A549 (cell line): ENCODE data around the gene LRP1. TPM values are rescaled to one million over a fixed set of nuclear protein-coding genes. Genes with fewer than 3 reads are reported as not detected.
A peak's percentile ranks its signal among the peaks of the same experiment; 100 is the strongest.

Experiments
- ATAC-seq, 2 experiments: fragments of 200-7000 bp in 1 of 2; fragments of >200 bp in 1 of 2; cut with Nextera tagmentation in 1 of 2; cut with Tn5 transposase in 1 of 2; 3 replicates each; pipeline versions ENCODE4 v1.8.0 to v1.9.1; 2018 to 2020; ENCODE audit warnings: mild to moderate bottlenecking in 1 of 2, moderate library complexity in 1 of 2
- CTCF ChIA-PET: fragments of 300-600 bp; sonication (Branson Sonifier 250); formaldehyde crosslinking; extraction: SDS; loops from one replicate; lab custom pipeline; 2021; ENCODE audit warnings: antibody characterized with exemption, inconsistent platforms; lab: Yijun Ruan, JAX
- POLR2A ChIA-PET: fragments of 350-600 bp; formaldehyde crosslinking; extraction: SDS; loops from one replicate; lab custom pipeline; 2021; ENCODE audit warnings: antibody characterized with exemption, inconsistent platforms; lab: Yijun Ruan, JAX
- DNase-seq, 2 experiments: peaks; one replicate each; pipeline versions ENCODE4 v3.0.0 to v3.0.0-alpha.2; 2011 to 2016; ENCODE audit warnings: low read depth in 1 of 2, low spot score in 1 of 2
- FAIRE-seq: peaks from 2 replicates; lab custom pipeline; 2011; peaks lifted over from hg19 to GRCh38; lab: Jason Lieb, UNC
- H3K27ac ChIP-seq, 2 experiments: fragments of >200 bp; sonication (Bioruptor Twin); formaldehyde crosslinking; 3 replicates each; pipeline ENCODE4 v1.5.1; 2016 to 2017
- H3K4me1 ChIP-seq: fragments of >200 bp; sonication (Bioruptor Twin); formaldehyde crosslinking; 3 replicates; pipeline ENCODE4 v1.6.1; 2016
- H3K4me2 ChIP-seq: fragments of >200 bp; sonication (Bioruptor Twin); formaldehyde crosslinking; 3 replicates; pipeline ENCODE4 v1.6.1; 2016
- H3K4me3 ChIP-seq: fragments of >200 bp; sonication (Bioruptor Twin); formaldehyde crosslinking; 3 replicates; pipeline ENCODE4 v1.5.1; 2016
- H3K9me3 ChIP-seq: fragments of >200 bp; sonication (Bioruptor Twin); formaldehyde crosslinking; 3 replicates; pipeline ENCODE4 v1.6.1; 2016
- BCL3 ChIP-seq: fragments of >200 bp; sonication (Bioruptor Twin); formaldehyde crosslinking; IDR thresholded peaks from 3 replicates; pipeline ENCODE4 v1.6.1; 2016
- BHLHE40 ChIP-seq: IDR thresholded peaks from 2 replicates; pipeline ENCODE4 v1.6.1; 2012; ENCODE audit warnings: low read depth, low read length, inconsistent platforms
- CBX2 ChIP-seq: fragments of 200-600 bp; sonication (generic); IDR thresholded peaks from 2 replicates; pipeline ENCODE4 v1.6.1; 2016; ENCODE audit warnings: low read depth, mild to moderate bottlenecking, borderline replicate concordance
- CEBPB ChIP-seq, 2 experiments: fragments of >200 bp in 1 of 2; sonication (Bioruptor Twin) in 1 of 2; formaldehyde crosslinking in 1 of 2; IDR thresholded peaks; 2 replicates each; pipeline ENCODE4 v1.6.1; 2012 to 2016
- CHD2 ChIP-seq: fragments of 150-350 bp; IDR thresholded peaks from 2 replicates; pipeline ENCODE4 v1.6.1; 2014; ENCODE audit warnings: low read length; ENCODE audit not compliant: partially characterized antibody
- E2F6 ChIP-seq: IDR thresholded peaks from 2 replicates; pipeline ENCODE4 v1.6.1; 2012; ENCODE audit warnings: low read depth, borderline replicate concordance
- EHMT2 ChIP-seq: fragments of 200-600 bp; sonication (generic); IDR thresholded peaks from 2 replicates; pipeline ENCODE4 v1.6.1; 2016; ENCODE audit warnings: antibody characterized with exemption, low read depth, mild to moderate bottlenecking, moderate library complexity
- FOSL2 ChIP-seq, 2 experiments: fragments of 450-650 bp in 1 of 2; fragments of >200 bp in 1 of 2; sonication (Bioruptor Twin) in 1 of 2; formaldehyde crosslinking; IDR thresholded peaks; 2 replicates each; pipeline versions ENCODE4 v1.5.0 to v1.6.1; 2016 to 2020; ENCODE audit warnings: mild to moderate bottlenecking in 1 of 2, moderate library complexity in 1 of 2
- FOXS1 ChIP-seq: fragments of 250-450 bp; sonication (Bioruptor Pico); IDR thresholded peaks from 2 replicates; pipeline ENCODE4 v1.5.0; 2020; ENCODE audit warnings: mild to moderate bottlenecking, moderate library complexity
- HDAC2 ChIP-seq: fragments of 200-600 bp; sonication (generic); IDR thresholded peaks from 2 replicates; pipeline ENCODE4 v1.6.1; 2016
- HES2 ChIP-seq: fragments of >200 bp; sonication (Bioruptor Twin); formaldehyde crosslinking; IDR thresholded peaks from 2 replicates; pipeline ENCODE4 v1.6.1; 2016
- HOXB5 ChIP-seq: fragments of 250-450 bp; sonication (Bioruptor Pico); IDR thresholded peaks from 2 replicates; pipeline ENCODE4 v1.5.0; 2020; ENCODE audit warnings: mild to moderate bottlenecking, moderate library complexity
- JUN ChIP-seq, 2 experiments: fragments of >200 bp; sonication (Bioruptor Twin); formaldehyde crosslinking; IDR thresholded peaks; 2 replicates in 1 of 2; 3 replicates in 1 of 2; pipeline ENCODE4 v1.6.1; 2016 to 2017
- JUNB ChIP-seq: fragments of >200 bp; sonication (Bioruptor Twin); formaldehyde crosslinking; IDR thresholded peaks from 2 replicates; pipeline ENCODE4 v1.6.1; 2016
- MYC ChIP-seq: IDR thresholded peaks from 2 replicates; pipeline ENCODE4 v1.6.1; 2012; ENCODE audit warnings: mild to moderate bottlenecking, inconsistent platforms, low read length, improper control_type of control experiment, borderline replicate concordance
- NFE2L2 ChIP-seq: fragments of 150-350 bp; conservative IDR thresholded peaks from 2 replicates; pipeline ENCODE4 v1.6.1; 2014; ENCODE audit warnings: low read length
- NPAS2 ChIP-seq: fragments of 250-450 bp; sonication (Bioruptor Pico); IDR thresholded peaks from 2 replicates; pipeline ENCODE4 v1.8.0; 2022; ENCODE audit warnings: mild to moderate bottlenecking, moderate library complexity, borderline replicate concordance
- NR3C1 ChIP-seq: fragments of >200 bp; sonication (Bioruptor Twin); formaldehyde crosslinking; IDR thresholded peaks from 3 replicates; pipeline ENCODE4 v1.6.1; 2017
- POLR2A ChIP-seq: IDR thresholded peaks from 2 replicates; pipeline ENCODE4 v1.6.1; 2012; ENCODE audit warnings: mild to moderate bottlenecking, low read length
- POLR2AphosphoS2 ChIP-seq: conservative IDR thresholded peaks from 2 replicates; pipeline ENCODE4 v1.6.1; 2012; ENCODE audit warnings: low read length, improper control_type of control experiment, inconsistent platforms
- RAD21 ChIP-seq, 2 experiments: fragments of >200 bp in 1 of 2; sonication (Bioruptor Twin) in 1 of 2; formaldehyde crosslinking in 1 of 2; IDR thresholded peaks in 1 of 2; conservative IDR thresholded peaks in 1 of 2; 2 replicates in 1 of 2; 3 replicates in 1 of 2; pipeline ENCODE4 v1.6.1; 2012 to 2018; ENCODE audit warnings: inconsistent platforms in 1 of 2
- RARB ChIP-seq: fragments of 250-450 bp; sonication (Bioruptor Pico); IDR thresholded peaks from 2 replicates; pipeline ENCODE4 v1.8.0; 2021; ENCODE audit warnings: mild to moderate bottlenecking, moderate library complexity
- REST ChIP-seq: fragments of 200-600 bp; sonication (generic); IDR thresholded peaks from 2 replicates; pipeline ENCODE4 v1.6.1; 2016; ENCODE audit warnings: antibody characterized with exemption, mild to moderate bottlenecking, moderate library complexity
- RFX5 ChIP-seq: fragments of 450-650 bp; IDR thresholded peaks from 2 replicates; pipeline ENCODE4 v1.7.1; 2014; ENCODE audit warnings: antibody characterized with exemption, mild to moderate bottlenecking, moderate library complexity
- TFCP2L1 ChIP-seq: fragments of 250-450 bp; sonication (Bioruptor Pico); IDR thresholded peaks from 2 replicates; pipeline ENCODE4 v1.5.0; 2021; ENCODE audit warnings: mild to moderate bottlenecking
- ZC3H11A ChIP-seq: fragments of 450-650 bp; IDR thresholded peaks from 2 replicates; pipeline ENCODE4 v1.6.1; 2014; ENCODE audit warnings: antibody characterized with exemption, mild to moderate bottlenecking
- WGBS: methylation state at CpG from one replicate; pipeline ENCODE4 v1.1.6; 2017; ENCODE audit errors: missing lambda C conversion rate; 5-methylcytosine and 5-hydroxymethylcytosine counted together
- polyA plus RNA-seq, 4 experiments: library from polyadenylated mRNA; depleted of rRNA in 3 of 4; stranded (reverse); fragments of >200 nt; fragmentation: RNase III in 1 of 4; extraction: RNeasy Plus Mini Kit Qiagen cat#74134 plus additional on column Dnase treatment in 1 of 4; gene quantifications; 2 replicates in 3 of 4; 3 replicates in 1 of 4; pipeline ENCODE4 v1.2.3, GENCODE V29; 2011 to 2017

Gene LRP1
- polyA plus RNA-seq, 2 of the 4 experiments (the other 2 are of a cell fraction), result 5.6 to 9.4 TPM

GRCh38 chr12:57087691-57088353 is 40.5 kb upstream of the LRP1 start:
- peaks cover 19% of the 10 kb centered on the region for H3K4me1 ChIP-seq
- no peak for FAIRE-seq
- WGBS, result 3% methylated on average over 23 of the region's 37 CpGs
- ChIA-PET POLR2A (interaction anchor here (0.6 to 6.8 kb wide), 11 partner anchors 9 to 458 kb away, joined by 3 to 143 read pairs (median 5); partner anchors contain the start of genes BAZ2A, NACA, NEMP1 and STAT6), CTCF (interaction anchor here (1.0 to 18.3 kb wide), 4 partner anchors 9 to 26 kb away, joined by 4 to 330 read pairs (median 80); partner anchors contain the start of genes NEMP1 and STAT6)
- peak overlapping the region; percentile 96 to 100 for H3K27ac ChIP-seq
- H3K4me3 ChIP-seq, result peak overlapping the region; percentile 89
- H3K4me2 ChIP-seq, result peak overlapping the region; percentile 99
- ATAC-seq, result peak; percentile 55 to 69
- peak; percentile 78 to 94 for DNase-seq
- no peaks in the 10 kb centered on the region for H3K9me3 ChIP-seq
- TF ChIP-seq RAD21 (conservative IDR thresholded peaks at IDR 0.05 in 1 of 2, IDR thresholded peaks at IDR 0.05 in 1 of 2) (no peak), HDAC2 (no peak), MYC (0 out of 2 replicates have a peak, but pooled peaks have one; percentile 2), HOXB5 (CRISPR knock-in tag) (no peak), FOSL2 (IDR thresholded peaks at IDR 0.05) (no peak), FOSL2 (CRISPR knock-in tag; IDR thresholded peaks at IDR 0.05) (peak; percentile 46), NR3C1 (no peak), FOXS1 (0 out of 2 replicates have a peak, but pooled peaks have one; percentile 8), BHLHE40 (peak; percentile 40; the same call in 1 of the 2 replicates), JUNB (no peak), JUN (IDR thresholded peaks at IDR 0.05) (peak; percentile 39 to 42; a peak in 2 of 5 replicates), TFCP2L1 (CRISPR knock-in tag) (0 out of 2 replicates have a peak, but pooled peaks have one; percentile 30), BCL3 (0 out of 3 replicates have a peak, but pooled peaks have one; percentile 9), POLR2A (peak; percentile 39)

- no peak for FAIRE-seq
- TF ChIP-seq RAD21 (conservative IDR thresholded peaks at IDR 0.05 in 1 of 2, IDR thresholded peaks at IDR 0.05 in 1 of 2) (no peak), NFE2L2 (no peak), E2F6 (peak; percentile 91), EHMT2 (no peak), RFX5 (no peak), CHD2 (no peak), HOXB5 (CRISPR knock-in tag) (0 out of 2 replicates have a peak, but pooled peaks have one; percentile 70), POLR2AphosphoS2 (no peak), CEBPB (IDR thresholded peaks at IDR 0.05) (peak; percentile 73 to 94), MYC (peak; percentile 68; the same call in 1 of the 2 replicates), RARB (CRISPR knock-in tag) (peak; percentile 66; the same call in 1 of the 2 replicates), HES2 (no peak), POLR2A (peak; percentile 67), FOXS1 (0 out of 2 replicates have a peak, but pooled peaks have one; percentile 2), NPAS2 (CRISPR knock-in tag) (peak; percentile 84), ZC3H11A (no peak; the same call in 1 of the 2 replicates), REST (no peak; the same call in 1 of the 2 replicates), CBX2 (no peak)
These were observed 39.7 kb upstream of the LRP1 start, which contains the start of gene NAB2 for GRCh38 chr12:57088354-57089270. TSS of gene NAB2 (plus strand) at chr12:57089114. CDS start at chr12:57089272, 158 bp downstream.

More at GRCh38 chr12:57088354-57089270, 39.7 kb upstream of the LRP1 start, which contains the start of gene NAB2:
- Histone ChIP-seq H3K4me3 (peak within 1 kb of the TSS; percentile 89), H3K4me2 (peak within 1 kb of the TSS; percentile 99), H3K9me3 (no peaks in the 10 kb centered on the region), H3K4me1 (peaks cover 19% of the 10 kb centered on the region), H3K27ac (peak within 1 kb of the TSS; percentile 96 to 100)
- 1% methylated on average over 28 of the region's 91 CpGs for WGBS
- CTCF ChIA-PET, result interaction anchor here (1.0 to 18.3 kb wide), 8 partner anchors 9 to 93 kb away, joined by 4 to 330 read pairs (median 8); partner anchors contain the start of genes NEMP1 and STAT6
- ATAC-seq (peak; percentile 48 to 71), DNase-seq (peak; percentile 89 to 97)
- POLR2A ChIA-PET, result interaction anchor here (0.6 to 6.8 kb wide), 12 partner anchors 10 to 459 kb away, joined by 3 to 143 read pairs (median 6); partner anchors contain the start of genes BAZ2A, LRP1, NACA and NEMP1
